Measurements from ENCODE around the gene MRPL10. TPM values are rescaled to one million over a fixed set of nuclear protein-coding genes. Genes with fewer than 3 reads are reported as not detected.

MRPL10 gene
- total RNA-seq, 1 donor from 2014 or later: 38.9 TPM

GRCh38 chr17:47813512-47814031 is 17.8 kb downstream of the MRPL10 start:
- no peak for DNase-seq (ENCODE audit: low spot score)

GRCh38 chr17:47813077-47813476 is 18.3 kb downstream of the MRPL10 start:
- no peak for DNase-seq (ENCODE audit: low spot score)

DNA sequence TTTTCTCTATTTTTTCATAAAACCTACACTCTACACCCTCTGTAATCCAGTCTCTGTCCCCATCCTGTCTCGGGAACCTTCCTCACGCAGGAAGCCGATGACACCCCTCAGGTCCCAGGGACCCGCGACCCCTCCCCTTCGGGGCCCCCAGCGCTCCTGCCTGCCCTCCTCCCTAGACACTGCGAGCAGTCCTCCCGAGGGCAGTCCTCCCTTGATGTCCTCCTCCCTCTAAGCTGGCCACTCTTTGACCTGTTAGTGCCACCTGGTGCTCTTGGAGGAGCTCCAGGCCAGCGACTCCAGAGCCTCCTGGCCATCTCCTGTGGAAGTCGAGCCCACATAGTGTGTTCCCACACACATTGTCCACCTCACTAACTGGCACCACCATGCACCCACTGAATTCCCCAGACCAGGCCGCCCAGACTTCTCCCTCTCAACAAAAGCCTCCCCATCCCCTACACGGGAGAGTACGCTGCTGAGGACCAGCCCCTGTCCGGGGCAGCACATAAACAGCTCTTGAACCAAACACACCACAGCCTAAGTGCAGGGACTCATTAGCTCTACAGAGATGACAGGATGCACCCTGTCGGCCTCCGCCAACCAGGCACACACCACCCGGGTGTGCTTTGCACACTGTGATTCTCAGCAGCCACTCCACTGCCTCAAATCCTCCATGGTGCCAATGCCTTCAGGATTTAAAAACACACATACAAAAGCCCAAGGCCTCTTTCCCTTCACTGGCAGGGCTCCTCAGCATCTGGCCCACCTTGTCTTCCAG is 19.0 kb downstream of the MRPL10 start:
- DNase-seq (ENCODE audit: low spot score): no peak

- no peak for DNase-seq (ENCODE audit: low spot score)
Measured at GRCh38 chr17:47811709-47812108, 19.6 kb downstream of the MRPL10 start.

DNA sequence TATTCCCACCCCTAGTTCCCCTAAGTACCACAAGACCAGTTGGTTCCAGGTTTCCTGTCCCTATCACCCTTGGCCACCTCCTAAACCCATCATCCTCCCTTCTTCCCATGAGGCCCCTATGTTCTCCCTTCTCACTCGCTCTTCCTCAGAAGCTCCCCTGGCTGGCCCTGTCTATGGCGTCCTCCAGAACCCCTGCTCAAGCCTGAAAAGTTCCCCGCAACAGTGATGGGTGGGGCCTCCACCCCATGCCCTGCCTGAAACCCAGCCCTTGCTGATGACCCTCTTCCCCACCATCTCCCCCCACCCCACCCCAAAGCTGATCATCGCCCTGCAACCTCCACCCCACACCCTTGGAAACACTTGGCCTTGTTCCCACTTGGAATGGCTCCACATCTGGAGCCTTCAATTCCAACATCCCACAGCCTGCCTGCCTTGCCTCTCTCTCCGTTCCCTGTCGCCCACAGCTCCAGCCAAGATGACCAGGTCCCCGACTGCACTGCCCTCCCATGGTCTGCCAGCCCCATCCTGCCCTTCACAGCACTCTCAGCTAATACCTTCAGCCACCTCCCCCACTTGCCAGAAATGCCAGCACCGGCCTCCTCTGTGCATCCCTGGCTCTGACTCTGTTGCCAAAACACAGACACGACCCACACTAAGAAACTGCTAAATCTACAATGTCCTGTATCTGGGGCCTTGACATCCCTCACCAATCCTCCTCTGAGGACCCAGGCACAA is 20.3 kb downstream of the MRPL10 start:
- no peak for DNase-seq (ENCODE audit: low spot score)

- no peak for DNase-seq (ENCODE audit: low spot score)
Measured at GRCh38 chr17:47810200-47810821, 21.0 kb downstream of the MRPL10 start.

GRCh38 chr17:47808830-47809480 is 22.4 kb downstream of the MRPL10 start:
- DNase-seq (ENCODE audit: low spot score): no peak

GRCh38 chr17:47808036-47808829 is 23.1 kb downstream of the MRPL10 start:
- DNase-seq (ENCODE audit: low spot score): no peak

- no peak for DNase-seq (ENCODE audit: low spot score)
Measured at GRCh38 chr17:47807421-47807820, 23.9 kb downstream of the MRPL10 start.

DNA sequence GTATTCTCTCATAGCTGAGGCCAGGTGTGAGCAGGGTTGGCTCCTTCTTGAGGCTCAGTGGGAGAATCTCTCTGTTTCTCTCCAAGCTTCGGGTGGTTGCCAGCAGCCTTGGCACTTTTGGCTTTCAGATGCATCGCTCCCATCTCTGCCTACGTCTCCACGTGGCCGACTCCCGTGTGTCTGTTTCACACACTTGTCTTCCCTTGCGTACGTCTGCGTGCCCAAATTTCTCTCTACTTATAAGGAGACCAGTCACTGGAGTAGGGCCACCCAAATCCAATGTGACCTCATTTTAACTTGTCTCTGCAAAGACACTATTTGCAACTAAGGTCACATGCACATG is 24.5 kb downstream of the MRPL10 start:
- no peak for DNase-seq (ENCODE audit: low spot score)

DNA sequence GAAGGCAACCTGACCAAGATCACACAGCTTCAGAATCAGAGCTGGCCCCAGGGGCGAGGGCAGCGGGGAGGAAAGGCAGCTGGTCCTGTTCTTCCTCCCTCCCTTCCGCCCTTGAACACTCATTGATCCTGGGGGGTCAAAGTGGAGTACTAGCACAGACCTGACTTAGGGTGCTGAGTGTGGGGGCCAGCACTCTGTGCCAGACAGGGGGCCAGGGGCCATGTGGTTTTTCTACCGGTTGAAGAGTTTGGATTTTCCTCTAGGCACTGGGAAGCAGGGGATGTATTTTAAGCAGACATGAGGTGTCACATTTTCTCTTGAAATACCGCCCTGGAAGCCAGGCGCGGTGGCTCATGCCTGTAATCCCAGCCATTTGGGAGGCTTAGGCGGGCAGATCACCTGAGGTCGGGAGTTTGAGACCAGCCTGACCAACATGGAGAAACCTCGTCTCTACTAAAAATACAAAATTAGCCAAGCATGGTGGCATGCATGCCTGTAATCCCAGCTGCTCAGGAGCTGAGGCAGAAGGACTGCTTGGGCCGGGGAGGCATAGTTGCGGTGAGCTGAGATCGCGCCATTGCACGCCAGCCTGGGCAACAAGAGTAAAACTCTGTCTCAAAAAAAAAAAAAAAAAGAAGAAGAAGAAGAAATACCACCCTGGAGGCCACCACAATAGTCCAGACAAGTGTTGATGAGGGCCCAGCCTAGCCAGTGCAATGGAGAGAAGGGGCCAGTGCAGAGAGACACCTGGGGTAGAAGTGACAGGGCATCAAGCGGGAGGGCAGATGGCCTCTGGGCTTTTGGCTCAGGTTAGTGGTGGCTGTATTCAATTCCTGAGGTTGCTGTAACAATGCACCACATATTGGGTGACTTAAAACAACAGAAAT is 25.1 kb downstream of the MRPL10 start:
- DNase-seq (ENCODE audit: low spot score): no peak

DNA sequence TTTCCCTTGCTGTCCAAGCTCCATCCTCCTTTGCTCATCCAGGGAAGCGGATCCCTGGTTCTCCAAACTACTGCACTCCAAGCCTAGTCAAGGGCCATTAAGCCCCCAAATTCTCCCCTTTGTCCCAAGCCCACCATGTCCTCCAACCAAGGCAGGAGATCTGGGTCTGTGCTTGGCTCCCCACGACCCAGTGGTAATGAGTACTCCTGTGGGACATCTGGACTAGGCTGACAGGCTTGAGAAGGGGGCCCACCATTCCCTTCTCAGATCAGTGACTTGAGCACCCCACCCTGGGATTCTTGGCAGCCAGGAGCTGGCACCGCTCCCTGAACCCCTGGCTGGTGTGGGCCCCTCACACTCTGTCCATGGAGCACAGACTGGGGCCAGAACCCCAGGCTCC is 26.9 kb downstream of the MRPL10 start:
- no peak for DNase-seq (ENCODE audit: low spot score)

GRCh38 chr17:47803751-47804150 is 27.6 kb downstream of the MRPL10 start:
- no peak for DNase-seq (ENCODE audit: low spot score)

DNA sequence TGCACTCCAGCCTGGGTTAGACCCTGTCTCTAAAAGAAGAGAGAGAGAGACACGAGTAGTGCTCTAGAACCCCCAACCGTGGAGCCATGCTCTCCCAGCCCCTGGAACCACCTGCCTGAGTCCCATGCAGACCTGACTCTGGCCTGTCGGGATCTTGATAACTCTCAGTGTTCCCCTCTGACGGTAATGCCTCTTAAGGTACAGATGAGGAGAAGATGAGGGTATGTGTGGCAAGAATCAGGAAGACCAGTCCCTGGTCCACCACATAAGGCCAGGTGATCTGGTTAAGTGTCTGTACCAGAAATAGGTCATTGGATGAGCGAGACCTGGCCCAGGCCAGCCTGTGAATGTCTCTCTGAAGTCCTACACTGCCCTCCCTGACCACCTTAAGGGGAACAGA is 28.1 kb downstream of the MRPL10 start:
- DNase-seq (ENCODE audit: low spot score): no peak

DNA sequence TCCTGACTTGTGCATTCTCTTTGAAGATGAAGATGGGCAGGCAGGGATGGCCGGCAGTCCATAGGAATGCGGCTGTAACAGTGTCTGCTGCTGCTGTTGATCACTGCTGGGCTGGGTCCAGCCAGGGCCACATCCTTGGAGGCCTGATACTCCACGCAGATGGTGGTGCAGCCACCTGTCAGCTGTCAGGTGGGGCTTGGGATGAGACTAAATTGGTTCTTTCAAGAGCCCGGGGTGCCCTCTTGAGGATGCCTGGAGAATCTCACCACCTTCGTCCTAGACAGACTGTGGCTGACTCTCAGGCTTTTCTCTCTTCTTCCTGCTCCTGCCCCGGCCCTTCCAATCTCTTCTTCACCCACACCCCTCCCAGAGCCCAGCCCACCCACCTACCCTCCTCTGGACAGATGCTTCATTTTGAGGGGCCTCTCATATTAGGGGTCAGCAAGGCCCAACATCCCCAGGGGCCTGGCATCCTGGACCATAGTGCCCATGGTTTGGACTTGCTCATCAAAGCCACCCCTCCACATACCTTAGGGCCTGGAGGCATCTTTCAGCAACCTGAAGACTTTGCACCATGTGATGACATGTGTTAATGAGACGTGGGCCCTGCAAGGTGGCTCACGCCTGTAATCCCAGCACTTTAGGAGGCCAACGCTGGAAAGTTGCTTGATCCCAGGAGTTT is 28.9 kb downstream of the MRPL10 start:
- DNase-seq (ENCODE audit: low spot score): no peak

DNA sequence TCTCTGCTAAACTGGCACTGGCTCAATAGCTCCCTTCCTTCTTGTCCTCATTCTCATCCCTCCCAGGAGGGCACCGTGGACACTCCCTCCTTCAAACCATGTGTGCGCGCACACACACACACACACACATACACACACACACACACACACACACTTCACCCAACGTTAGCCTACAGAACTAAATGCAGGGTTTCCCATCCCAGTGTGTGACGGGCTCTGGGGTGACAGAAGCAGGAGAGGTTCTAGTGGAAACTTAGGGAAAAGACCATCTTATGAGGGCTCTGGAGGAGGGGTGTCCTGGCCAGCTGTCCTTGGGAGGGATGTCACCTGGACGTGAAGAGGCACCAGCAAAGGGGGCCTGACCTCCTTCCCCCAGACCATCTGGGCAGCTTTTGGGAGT is 29.4 kb downstream of the MRPL10 start:
- no peak for DNase-seq (ENCODE audit: low spot score)

DNA sequence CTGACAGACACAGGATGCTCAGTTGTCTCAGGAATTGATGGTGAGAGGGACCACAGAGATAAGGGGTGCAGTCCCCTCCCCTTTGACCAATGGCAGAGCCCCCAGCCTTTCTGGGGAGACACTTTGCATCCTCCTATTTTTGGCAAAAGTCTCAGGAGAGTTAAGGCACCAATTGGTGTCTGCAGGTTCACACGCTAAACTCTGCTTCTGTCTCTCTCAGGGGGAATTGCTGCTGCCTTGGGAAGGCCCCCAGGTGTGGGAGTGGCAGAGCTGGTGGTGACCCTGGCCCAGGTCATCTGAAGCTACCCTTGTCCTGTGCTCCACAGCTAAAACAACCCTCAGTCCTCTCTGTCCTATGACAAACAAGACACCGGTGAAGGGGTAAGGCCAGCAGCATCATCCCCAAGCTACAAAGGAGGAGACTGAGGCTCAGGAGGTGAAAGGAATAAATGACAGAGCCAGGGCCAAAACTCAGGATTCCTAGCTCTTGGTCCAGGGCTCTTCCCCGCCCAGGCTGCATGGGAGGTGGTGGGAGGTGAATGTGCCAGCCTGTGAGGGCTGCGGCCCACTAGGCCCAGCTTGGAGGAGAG is 30.1 kb downstream of the MRPL10 start:
- DNase-seq (ENCODE audit: low spot score): no peak

DNA sequence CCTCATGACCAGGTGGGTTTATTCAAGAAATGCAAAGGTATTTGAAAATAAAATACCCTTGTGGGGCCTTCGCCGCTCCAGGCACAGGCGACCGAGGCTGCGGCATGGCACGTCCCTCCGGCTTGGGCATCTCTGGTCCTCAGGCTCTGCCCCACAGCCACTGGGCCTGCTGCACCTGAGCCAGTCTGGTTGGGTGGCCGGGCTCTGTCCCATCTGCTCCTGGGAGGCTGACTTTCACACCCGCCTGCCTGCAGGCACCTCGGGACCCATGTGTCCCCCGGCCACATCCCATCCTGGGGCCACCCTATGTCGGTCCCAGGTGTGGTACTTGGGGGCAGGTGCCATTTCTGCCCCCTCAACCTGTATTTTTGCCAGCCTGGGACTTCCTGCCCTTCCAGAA is 30.7 kb downstream of the MRPL10 start:
- no peak for DNase-seq (ENCODE audit: low spot score)

DNA sequence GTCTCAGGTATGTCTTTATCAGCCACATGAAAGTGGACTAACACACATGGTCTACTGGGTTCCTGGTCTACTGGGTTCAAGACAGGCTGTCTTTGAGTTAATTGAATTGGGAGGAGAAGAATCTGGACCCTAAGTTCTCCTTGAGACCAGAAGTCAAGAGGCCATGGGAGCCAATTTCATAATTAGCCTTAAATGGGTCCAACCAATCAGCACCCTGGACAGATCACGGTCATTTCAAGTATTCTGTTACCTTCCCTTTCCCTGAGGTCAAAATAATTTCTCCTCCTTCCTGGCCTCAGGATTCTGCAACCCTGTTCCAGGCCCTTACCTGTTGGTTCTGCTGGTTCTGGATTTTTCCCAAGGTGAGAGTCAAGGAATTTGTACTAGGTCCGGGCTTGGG is 33.5 kb downstream of the MRPL10 start:
- no peak for DNase-seq (ENCODE audit: low spot score)
